ENCODE data around the gene TESPA1. TPM values are rescaled to one million over a fixed set of nuclear protein-coding genes. Genes with fewer than 3 reads are reported as not detected.

Gene TESPA1
- total and polyA plus RNA-seq, 4 donors: 0.73 to 3.1 (median 1.7) TPM

DNA sequence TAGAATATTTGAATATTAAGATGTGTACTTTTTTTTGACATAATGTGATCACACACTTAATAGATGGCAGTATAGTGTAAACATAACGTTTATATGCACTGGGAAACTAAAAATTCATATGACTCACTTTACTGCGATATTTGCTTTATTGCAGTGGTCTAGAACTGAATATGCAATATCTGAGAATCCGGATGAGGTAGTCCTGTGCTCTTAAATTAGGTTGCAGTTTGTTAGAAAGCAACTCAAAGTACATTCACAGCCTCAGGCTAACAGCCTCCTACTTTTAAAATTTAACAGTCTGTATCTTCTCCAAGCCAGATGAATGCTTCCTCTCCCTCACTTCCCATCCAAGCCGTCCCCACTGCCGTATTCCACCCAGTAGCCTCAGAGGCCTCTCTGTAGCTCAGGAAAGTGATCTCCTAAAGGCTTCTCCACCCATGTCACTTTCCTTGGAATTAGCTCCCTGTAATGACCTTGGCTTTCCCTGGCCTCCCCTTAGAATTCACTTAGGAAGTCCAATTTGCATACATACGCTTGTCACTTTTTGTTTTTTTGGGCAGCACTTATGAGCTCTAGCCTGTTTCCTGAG, 43.7 kb downstream of the TESPA1 start:
- Histone ChIP-seq H3K4me3 (no peak overlapping the region), H3K4me1 (ENCODE audit: control insufficient read depth in 5 of 5, insufficient read depth in 5 of 5, low read length in 5 of 5) (no peaks in the 10 kb centered on the region), H3K36me3 (ENCODE audit: control insufficient read depth in 4 of 4, insufficient read depth in 4 of 4, low read length in 4 of 4) (no peaks in the 10 kb centered on the region), H3K9ac (ENCODE audit: insufficient read depth in 1 of 2, low read length in 2 of 2) (no peak overlapping the region), H3K9me3 (ENCODE audit: control insufficient read depth in 4 of 4, insufficient read depth in 3 of 4, low read length in 3 of 4) (no peaks in the 10 kb centered on the region), H3K27ac (ENCODE audit: low read depth in 1 of 2, low read length in 1 of 2) (no peak overlapping the region), H3K27me3 (ENCODE audit: control insufficient read depth in 3 of 3, insufficient read depth in 3 of 3, low read length in 2 of 3) (no peaks in the 10 kb centered on the region)
- no peak for ATAC-seq (ENCODE audit: insufficient read depth, low FRiP score)
- TF ChIP-seq, protein P1, sequence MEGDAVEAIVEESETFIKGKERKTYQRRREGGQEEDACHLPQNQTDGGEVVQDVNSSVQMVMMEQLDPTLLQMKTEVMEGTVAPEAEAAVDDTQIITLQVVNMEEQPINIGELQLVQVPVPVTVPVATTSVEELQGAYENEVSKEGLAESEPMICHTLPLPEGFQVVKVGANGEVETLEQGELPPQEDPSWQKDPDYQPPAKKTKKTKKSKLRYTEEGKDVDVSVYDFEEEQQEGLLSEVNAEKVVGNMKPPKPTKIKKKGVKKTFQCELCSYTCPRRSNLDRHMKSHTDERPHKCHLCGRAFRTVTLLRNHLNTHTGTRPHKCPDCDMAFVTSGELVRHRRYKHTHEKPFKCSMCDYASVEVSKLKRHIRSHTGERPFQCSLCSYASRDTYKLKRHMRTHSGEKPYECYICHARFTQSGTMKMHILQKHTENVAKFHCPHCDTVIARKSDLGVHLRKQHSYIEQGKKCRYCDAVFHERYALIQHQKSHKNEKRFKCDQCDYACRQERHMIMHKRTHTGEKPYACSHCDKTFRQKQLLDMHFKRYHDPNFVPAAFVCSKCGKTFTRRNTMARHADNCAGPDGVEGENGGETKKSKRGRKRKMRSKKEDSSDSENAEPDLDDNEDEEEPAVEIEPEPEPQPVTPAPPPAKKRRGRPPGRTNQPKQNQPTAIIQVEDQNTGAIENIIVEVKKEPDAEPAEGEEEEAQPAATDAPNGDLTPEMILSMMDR (IDR thresholded peaks at IDR 0.05; ENCODE audit: control extremely low read depth, extremely low read depth): no peak
- 70 to 81% methylated on average over 6 of the region's 6 CpGs for WGBS, 2 donors
- DNase-seq: no peak

DNA sequence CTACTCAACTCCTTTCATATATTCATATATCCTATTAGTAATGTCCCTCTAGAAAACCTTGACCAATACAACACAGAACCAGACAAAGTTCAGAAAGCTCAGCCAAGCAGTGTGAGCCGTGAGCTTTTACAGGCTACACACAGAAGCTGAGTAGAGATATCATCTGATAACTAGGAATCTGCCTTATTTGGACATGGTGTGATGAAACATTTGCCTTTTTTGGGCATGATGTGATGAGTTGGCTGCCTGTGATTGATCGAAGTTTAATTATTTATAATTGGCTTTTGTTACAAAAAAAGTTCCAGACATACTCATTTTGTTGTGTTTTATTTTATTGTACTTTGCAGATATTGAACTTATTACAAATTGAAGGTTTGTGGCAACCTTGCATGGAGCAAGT, 46.6 kb downstream of the TESPA1 start:
- no peak for DNase-seq
- H3K9me3 ChIP-seq (ENCODE audit: control insufficient read depth in 4 of 4, insufficient read depth in 3 of 4, low read length in 3 of 4): no peaks in the 10 kb centered on the region
- no peak overlapping the region for H3K9ac ChIP-seq (ENCODE audit: insufficient read depth in 1 of 2, low read length in 2 of 2)
- H3K27me3 ChIP-seq (ENCODE audit: control insufficient read depth in 3 of 3, insufficient read depth in 3 of 3, low read length in 2 of 3): no peaks in the 10 kb centered on the region
- no peaks in the 10 kb centered on the region for H3K36me3 ChIP-seq (ENCODE audit: control insufficient read depth in 4 of 4, insufficient read depth in 4 of 4, low read length in 4 of 4)
- no peak for ATAC-seq (ENCODE audit: insufficient read depth, low FRiP score)
- H3K27ac ChIP-seq (ENCODE audit: low read depth in 1 of 2, low read length in 1 of 2): no peak overlapping the region
- no peak overlapping the region for H3K4me3 ChIP-seq
- 86 to 95% methylated on average over 2 of the region's 2 CpGs for WGBS, 2 donors
- TF ChIP-seq, protein P1 (IDR thresholded peaks at IDR 0.05; ENCODE audit: control extremely low read depth, extremely low read depth): no peak
- H3K4me1 ChIP-seq (ENCODE audit: control insufficient read depth in 5 of 5, insufficient read depth in 5 of 5, low read length in 5 of 5): no peaks in the 10 kb centered on the region

DNA sequence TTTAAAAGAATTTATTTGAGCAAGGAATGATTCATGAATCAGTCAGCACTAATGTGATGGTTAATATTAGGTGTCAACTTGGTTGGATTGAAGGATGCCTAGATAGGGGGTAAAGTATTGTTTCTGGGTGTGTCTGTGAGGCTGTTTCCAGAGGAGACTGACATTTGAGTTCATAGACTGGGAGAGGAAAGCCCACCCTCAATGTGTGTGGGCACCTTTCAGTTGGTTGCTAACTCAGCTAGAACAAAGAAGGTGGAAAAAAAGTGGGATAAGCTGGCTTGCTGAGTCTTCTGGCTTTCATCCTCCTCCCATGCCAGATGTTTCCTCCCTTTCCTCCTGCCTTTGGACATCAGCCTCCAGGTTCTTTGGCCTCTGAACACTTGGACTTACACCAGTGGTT, 47.2 kb downstream of the TESPA1 start:
- ATAC-seq (ENCODE audit: insufficient read depth, low FRiP score) (no peak), DNase-seq (no peak)
- no peak overlapping the region for H3K4me3 ChIP-seq
- TF ChIP-seq, protein P1 (IDR thresholded peaks at IDR 0.05; ENCODE audit: control extremely low read depth, extremely low read depth): no peak
- H3K4me1 ChIP-seq (ENCODE audit: control insufficient read depth in 5 of 5, insufficient read depth in 5 of 5, low read length in 5 of 5): peaks cover 0 to 1% (median 0%) of the 10 kb centered on the region in 5 donors
- H3K9ac ChIP-seq (ENCODE audit: insufficient read depth in 1 of 2, low read length in 2 of 2): no peak overlapping the region
- no peaks in the 10 kb centered on the region for H3K9me3 ChIP-seq (ENCODE audit: control insufficient read depth in 4 of 4, insufficient read depth in 3 of 4, low read length in 3 of 4)
- H3K27me3 ChIP-seq (ENCODE audit: control insufficient read depth in 3 of 3, insufficient read depth in 3 of 3, low read length in 2 of 3): no peaks in the 10 kb centered on the region
- no peak overlapping the region for H3K27ac ChIP-seq (ENCODE audit: low read depth in 1 of 2, low read length in 1 of 2)
- H3K36me3 ChIP-seq (ENCODE audit: control insufficient read depth in 4 of 4, insufficient read depth in 4 of 4, low read length in 4 of 4): no peaks in the 10 kb centered on the region

DNA sequence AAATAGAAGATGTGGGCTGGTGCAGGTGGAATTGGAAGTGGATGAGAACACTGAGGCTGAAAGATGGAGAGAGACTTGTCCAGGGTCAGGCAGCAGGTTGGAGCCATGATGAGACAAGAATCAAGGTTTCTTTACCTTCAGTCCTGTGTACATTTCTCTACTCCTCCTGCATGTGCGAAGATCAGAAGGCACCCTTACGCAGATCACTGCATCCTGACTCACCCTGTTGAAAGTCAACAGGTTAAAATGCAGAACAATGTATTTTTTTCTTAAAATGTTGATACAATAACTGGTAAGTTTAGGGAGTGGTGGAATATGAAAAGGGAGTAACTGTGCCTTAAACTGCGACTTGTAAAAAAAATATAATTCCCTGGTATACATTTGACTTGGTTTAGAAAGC, 47.8 kb downstream of the TESPA1 start:
- ATAC-seq (ENCODE audit: insufficient read depth, low FRiP score) (no peak), DNase-seq (no peak)
- H3K27me3 ChIP-seq (ENCODE audit: control insufficient read depth in 3 of 3, insufficient read depth in 3 of 3, low read length in 2 of 3): no peaks in the 10 kb centered on the region
- peaks cover 0 to 1% (median 0%) of the 10 kb centered on the region in 5 donors for H3K4me1 ChIP-seq (ENCODE audit: control insufficient read depth in 5 of 5, insufficient read depth in 5 of 5, low read length in 5 of 5)
- WGBS, 2 donors: 41 to 43% methylated on average over 3 of the region's 3 CpGs
- TF ChIP-seq, protein P1 (IDR thresholded peaks at IDR 0.05; ENCODE audit: control extremely low read depth, extremely low read depth): no peak
- no peak overlapping the region for H3K27ac ChIP-seq (ENCODE audit: low read depth in 1 of 2, low read length in 1 of 2)
- H3K9me3 ChIP-seq (ENCODE audit: control insufficient read depth in 4 of 4, insufficient read depth in 3 of 4, low read length in 3 of 4): no peaks in the 10 kb centered on the region
- no peak overlapping the region for H3K9ac ChIP-seq (ENCODE audit: insufficient read depth in 1 of 2, low read length in 2 of 2)
- no peak overlapping the region for H3K4me3 ChIP-seq
- no peaks in the 10 kb centered on the region for H3K36me3 ChIP-seq (ENCODE audit: control insufficient read depth in 4 of 4, insufficient read depth in 4 of 4, low read length in 4 of 4)
